Subcutaneous adipose tissue (tissue), 4 donors: ENCODE results near the gene ATP1B2. TPM values are rescaled to one million over a fixed set of nuclear protein-coding genes. Genes with fewer than 3 reads are reported as not detected.

ENCODE experiments used
- total RNA-seq, 4 donors: library from RNA; depleted of rRNA; stranded (reverse); fragments of >200 nt; gene quantifications; one replicate each; pipeline ENCODE4 v1.1.0, GENCODE V29; 2016
- TF ChIP-seq, protein P1 (sequence below): fragments of 450-650 bp; IDR thresholded peaks from one replicate; pipeline ENCODE4 v1.5.1; 2016; ENCODE audit warnings: low read depth, mild to moderate bottlenecking, control low read depth, antibody characterized with exemption, moderate library complexity

The ATP1B2 gene
- under 1 TPM in 1 of 4 donors, not detected in 3; 0.38 TPM for total RNA-seq

- TF ChIP-seq, protein P1, sequence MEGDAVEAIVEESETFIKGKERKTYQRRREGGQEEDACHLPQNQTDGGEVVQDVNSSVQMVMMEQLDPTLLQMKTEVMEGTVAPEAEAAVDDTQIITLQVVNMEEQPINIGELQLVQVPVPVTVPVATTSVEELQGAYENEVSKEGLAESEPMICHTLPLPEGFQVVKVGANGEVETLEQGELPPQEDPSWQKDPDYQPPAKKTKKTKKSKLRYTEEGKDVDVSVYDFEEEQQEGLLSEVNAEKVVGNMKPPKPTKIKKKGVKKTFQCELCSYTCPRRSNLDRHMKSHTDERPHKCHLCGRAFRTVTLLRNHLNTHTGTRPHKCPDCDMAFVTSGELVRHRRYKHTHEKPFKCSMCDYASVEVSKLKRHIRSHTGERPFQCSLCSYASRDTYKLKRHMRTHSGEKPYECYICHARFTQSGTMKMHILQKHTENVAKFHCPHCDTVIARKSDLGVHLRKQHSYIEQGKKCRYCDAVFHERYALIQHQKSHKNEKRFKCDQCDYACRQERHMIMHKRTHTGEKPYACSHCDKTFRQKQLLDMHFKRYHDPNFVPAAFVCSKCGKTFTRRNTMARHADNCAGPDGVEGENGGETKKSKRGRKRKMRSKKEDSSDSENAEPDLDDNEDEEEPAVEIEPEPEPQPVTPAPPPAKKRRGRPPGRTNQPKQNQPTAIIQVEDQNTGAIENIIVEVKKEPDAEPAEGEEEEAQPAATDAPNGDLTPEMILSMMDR, result no peak
Observed at GRCh38 chr17:7650509-7651096, at the start of gene ATP1B2. TSS of gene ATP1B2 (plus strand) at chr17:7650926. CDS start at chr17:7651519, 593 bp downstream.

- TF ChIP-seq, protein P1, result no peak
Observed at GRCh38 chr17:7606280-7606679, 44.4 kb upstream of the ATP1B2 start.

GRCh38 chr17:7610641-7611040, 40.1 kb upstream of the ATP1B2 start:
- TF ChIP-seq, protein P1, result no peak

DNA sequence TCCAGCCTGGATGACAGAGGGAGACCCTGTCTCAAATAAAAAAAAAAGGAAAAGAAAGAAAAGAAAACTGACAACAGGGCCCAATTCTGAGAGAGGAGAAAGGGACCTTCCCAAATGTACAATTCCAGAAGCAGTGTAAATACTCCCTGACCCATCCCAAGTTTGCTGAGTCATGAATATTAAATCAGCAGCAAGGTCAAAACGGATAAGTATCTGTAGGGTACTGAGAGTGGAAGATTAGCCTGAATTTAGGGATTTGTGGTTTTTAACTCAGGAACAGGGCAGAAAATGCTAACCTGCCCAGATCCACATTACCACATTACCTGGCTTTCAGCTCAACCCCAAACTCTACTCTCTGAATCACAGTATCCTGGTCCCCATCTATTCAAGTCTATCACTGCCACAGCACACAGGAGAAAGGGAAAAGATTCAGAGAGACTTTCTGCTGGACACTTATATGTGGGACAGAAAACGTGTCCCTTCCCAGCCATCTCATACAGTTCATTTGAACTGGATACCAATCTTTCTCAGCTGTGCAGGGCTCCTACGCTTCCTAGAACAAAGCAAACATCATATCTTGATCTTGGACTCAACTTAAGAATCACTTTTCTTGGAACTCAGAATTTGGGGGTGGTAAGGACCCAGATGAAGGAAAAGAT, 39.0 kb upstream of the ATP1B2 start:
- TF ChIP-seq, protein P1, result no peak

GRCh38 chr17:7612294-7612640, 38.5 kb upstream of the ATP1B2 start:
- TF ChIP-seq, protein P1, result no peak

DNA sequence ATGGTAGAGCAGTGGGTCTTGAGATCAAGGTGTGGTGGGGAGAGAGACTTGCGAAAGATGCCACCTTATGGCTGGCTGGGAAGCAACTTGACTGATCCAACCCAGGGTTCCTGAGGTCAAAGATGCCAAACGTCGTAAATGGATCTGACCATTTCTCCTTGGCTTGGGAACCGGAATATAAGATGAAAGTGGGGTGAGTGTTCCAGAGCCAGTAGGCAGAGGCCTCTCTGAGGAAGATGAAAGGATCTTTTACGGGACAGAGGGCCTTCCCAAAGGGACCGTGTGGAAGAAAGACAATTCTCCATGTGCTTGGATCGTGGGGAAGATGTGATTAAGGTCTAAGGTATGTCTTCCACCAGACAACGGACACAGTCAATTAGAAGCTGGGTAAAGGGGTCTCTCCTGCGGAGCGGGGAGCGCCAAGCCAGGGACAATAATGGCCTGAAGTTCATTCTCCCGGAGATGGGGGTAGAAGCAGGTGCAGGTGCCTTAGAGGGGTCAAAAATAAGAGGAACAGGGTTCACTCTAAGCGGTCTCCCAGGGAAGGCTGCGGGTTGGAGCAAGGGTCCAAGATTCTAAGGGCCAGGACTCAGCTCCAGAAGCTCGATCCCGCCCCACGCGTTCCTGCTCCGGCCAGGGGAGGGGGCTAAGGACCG, 36.8 kb upstream of the ATP1B2 start:
- TF ChIP-seq, protein P1, result no peak
